ENCODE data around the gene IGSF1.

- TF ChIP-seq MAZ (IDR thresholded peaks at IDR 0.05; ENCODE audit: borderline replicate concordance, low read depth, low read length) (no peak), POLR2A (IDR thresholded peaks at IDR 0.05; ENCODE audit: low read depth, low read length) (no peak)
These were observed 17.8 kb downstream of the IGSF1 start for GRCh38 chrX:131271274-131271673.

Data from IMR-90 (cell line).